Dendritic cell treated with granulocyte-macrophage colony-stimulating factor and Interleukin-4, amounts not matched to agents 40 ng/mL and 50 ng/mL, for 4 days (primary cell): ENCODE data around the gene ZNF429.
"Not testable (repeated sequence)": the region's sequence is repeated elsewhere in the genome, so short reads cannot be mapped to it uniquely, and the experiment has no call there.

ENCODE experiments used
- H3K27ac Mint-ChIP-seq: one replicate; pipeline ENCODE4 v1.8.0; 2022; ENCODE audit warnings: mild to moderate bottlenecking, mixed read lengths
- H3K27me3 Mint-ChIP-seq: one replicate; pipeline ENCODE4 v1.8.0; 2022; ENCODE audit warnings: mild to moderate bottlenecking, mixed read lengths
- H3K36me3 Mint-ChIP-seq: one replicate; pipeline ENCODE4 v1.8.0; 2022; ENCODE audit warnings: low read depth, mixed read lengths
- H3K4me1 Mint-ChIP-seq: one replicate; pipeline ENCODE4 v1.8.0; 2022; ENCODE audit warnings: low read depth, mixed read lengths
- H3K4me3 Mint-ChIP-seq: one replicate; pipeline ENCODE4 v1.8.0; 2022; ENCODE audit warnings: mild to moderate bottlenecking, moderate library complexity, mixed read lengths
- H3K9me3 Mint-ChIP-seq: one replicate; pipeline ENCODE4 v1.8.0; 2022; ENCODE audit warnings: mixed read lengths
- intact Hi-C: fragments of 100-400 bp; cut with micrococcal nuclease; formaldehyde crosslinking; loops from one replicate; pipeline ENCODE4 v1.15.0; 2022

Gene ZNF429

GRCh38 chr19:21487969-21488368 lies 17.4 kb upstream of the ZNF429 start:
- intact Hi-C loops, result no loop called here
- Mint-ChIP-seq H3K4me1 (no peaks in the 10 kb centered on the region), H3K27me3 (no peaks in the 10 kb centered on the region), H3K4me3 (no peak overlapping the region), H3K27ac (no peak overlapping the region), H3K36me3 (peaks cover 10% of the 10 kb centered on the region), H3K9me3 (peaks cover 31% of the 10 kb centered on the region)

- H3K9me3 Mint-ChIP-seq, result peaks cover 10% of the 10 kb centered on the region
- no peaks in the 10 kb centered on the region for H3K36me3 Mint-ChIP-seq
- no peak overlapping the region for H3K4me3 Mint-ChIP-seq
- intact Hi-C loops, result no loop called here
- H3K27me3 Mint-ChIP-seq, result no peaks in the 10 kb centered on the region
- no peak overlapping the region for H3K27ac Mint-ChIP-seq
- no peaks in the 10 kb centered on the region for H3K4me1 Mint-ChIP-seq
Measured at GRCh38 chr19:21491146-21491545, 14.3 kb upstream of the ZNF429 start.

DNA sequence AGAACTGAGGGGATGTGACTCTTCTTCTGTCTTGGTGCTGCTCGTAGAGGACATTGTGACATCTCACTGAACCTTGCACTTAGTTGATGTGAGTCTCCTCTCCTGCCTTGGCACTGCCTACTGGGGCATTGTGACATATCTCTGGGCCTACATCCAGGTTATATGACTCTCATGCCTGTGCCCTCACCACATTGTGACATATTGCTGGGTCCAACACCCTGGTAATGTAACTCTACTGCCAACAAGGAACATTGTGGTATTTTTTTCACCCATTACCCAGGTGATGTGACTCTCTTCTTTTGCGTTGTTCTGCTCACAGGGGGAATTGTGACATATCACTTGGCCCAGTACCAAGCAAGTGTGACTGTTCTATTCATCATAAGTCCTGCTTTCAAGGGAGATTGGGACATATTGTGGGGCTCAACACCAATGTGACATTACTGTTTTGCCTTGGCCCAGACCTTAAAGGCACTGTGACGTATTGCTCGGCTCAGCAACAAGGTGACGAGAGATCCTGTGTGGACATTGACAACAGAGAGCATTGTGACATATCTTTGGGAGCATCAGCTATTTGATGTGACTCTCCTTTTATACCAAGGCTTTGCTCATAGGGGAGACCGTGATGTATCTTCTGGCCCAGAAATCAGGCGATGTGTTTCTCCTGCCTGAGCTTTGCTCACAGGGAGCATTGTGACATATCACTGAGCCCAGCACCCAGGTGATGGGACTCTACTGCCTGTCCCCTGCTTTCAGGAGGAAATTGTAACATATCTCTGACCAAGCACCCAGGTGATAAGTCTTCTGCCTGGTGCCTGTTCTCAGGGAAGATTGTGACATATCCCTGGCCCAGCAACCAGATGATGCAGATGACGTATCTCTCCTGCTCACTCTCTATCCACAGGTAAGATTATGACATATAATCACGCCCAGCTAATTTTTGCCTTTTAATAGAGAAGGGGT lies 12.2 kb upstream of the ZNF429 start:
- H3K4me3 Mint-ChIP-seq, result no peak overlapping the region
- H3K4me1 Mint-ChIP-seq, result no peaks in the 10 kb centered on the region
- H3K36me3 Mint-ChIP-seq, result no peaks in the 10 kb centered on the region
- H3K27me3 Mint-ChIP-seq, result no peaks in the 10 kb centered on the region
- peaks cover 12% of the 10 kb centered on the region for H3K9me3 Mint-ChIP-seq
- no peak overlapping the region for H3K27ac Mint-ChIP-seq
- intact Hi-C loops, result no loop called here

DNA sequence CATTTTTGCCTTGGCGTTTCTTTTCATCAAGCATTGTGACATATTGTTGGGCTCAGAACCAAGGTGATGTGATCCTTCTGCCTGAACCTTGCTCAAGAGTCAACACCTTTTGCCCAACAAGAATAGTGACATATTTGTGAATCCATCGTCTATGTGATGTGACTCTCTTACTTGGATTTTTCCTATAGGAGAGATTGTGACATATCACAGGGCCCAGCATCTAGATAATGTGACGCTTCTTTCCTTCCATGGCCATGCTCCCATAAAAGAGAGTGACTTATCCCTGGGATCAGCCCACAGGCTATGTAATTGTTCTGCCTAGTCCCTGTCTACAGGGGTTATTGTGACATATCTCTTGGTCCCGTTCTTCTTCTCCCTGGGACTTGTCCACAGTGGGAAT lies 8.5 kb upstream of the ZNF429 start:
- H3K36me3 Mint-ChIP-seq, result no peaks in the 10 kb centered on the region
- H3K27me3 Mint-ChIP-seq, result no peaks in the 10 kb centered on the region
- H3K4me3 Mint-ChIP-seq, result no peak overlapping the region
- no peak overlapping the region for H3K27ac Mint-ChIP-seq
- H3K9me3 Mint-ChIP-seq, result peaks cover 11% of the 10 kb centered on the region
- intact Hi-C loops, result no loop called here
- H3K4me1 Mint-ChIP-seq, result no peaks in the 10 kb centered on the region

- no peaks in the 10 kb centered on the region for H3K4me1 Mint-ChIP-seq
- peaks cover 11% of the 10 kb centered on the region for H3K9me3 Mint-ChIP-seq
- no peaks in the 10 kb centered on the region for H3K36me3 Mint-ChIP-seq
- H3K27me3 Mint-ChIP-seq, result no peaks in the 10 kb centered on the region
- H3K4me3 Mint-ChIP-seq, result no peak overlapping the region
- intact Hi-C loops, result no loop called here
- no peak overlapping the region for H3K27ac Mint-ChIP-seq
Measured at GRCh38 chr19:21498651-21499050, 6.8 kb upstream of the ZNF429 start.

GRCh38 chr19:21508198-21508597 lies 2.8 kb downstream of the ZNF429 start:
- Mint-ChIP-seq H3K4me3 (no peak overlapping the region), H3K9me3 (peaks cover 24% of the 10 kb centered on the region), H3K36me3 (peaks cover 60% of the 10 kb centered on the region), H3K27ac (no peak overlapping the region), H3K4me1 (peaks cover 9% of the 10 kb centered on the region), H3K27me3 (no peaks in the 10 kb centered on the region)
- intact Hi-C loops, result no loop called here

GRCh38 chr19:21511058-21511457 lies 5.7 kb downstream of the ZNF429 start:
- peaks cover 59% of the 10 kb centered on the region for H3K36me3 Mint-ChIP-seq
- H3K27me3 Mint-ChIP-seq, H3K4me3 Mint-ChIP-seq, H3K27ac Mint-ChIP-seq, H3K4me1 Mint-ChIP-seq, intact Hi-C loops: not testable (repeated sequence)
- peaks cover 41% of the 10 kb centered on the region for H3K9me3 Mint-ChIP-seq

DNA sequence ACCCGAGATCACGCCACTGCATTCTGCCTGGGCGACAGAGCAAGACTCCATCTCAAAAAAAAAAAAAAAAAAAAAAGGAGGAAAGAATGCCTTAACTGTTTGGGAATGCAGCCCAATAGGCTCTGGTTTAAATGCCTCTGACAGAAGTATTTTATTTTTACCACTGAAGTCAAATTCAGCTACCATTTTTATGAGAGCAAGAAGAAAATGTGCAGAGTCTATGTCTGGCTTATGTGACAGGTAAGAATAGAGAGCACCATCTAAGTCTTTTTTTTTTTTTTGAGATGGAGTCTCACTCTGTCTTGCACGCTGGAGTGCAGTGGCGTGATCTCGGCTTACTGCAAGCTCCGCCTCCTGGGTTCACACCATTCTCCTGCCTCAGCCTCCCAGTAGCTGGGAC lies 7.2 kb downstream of the ZNF429 start:
- Mint-ChIP-seq H3K36me3 (peaks cover 64% of the 10 kb centered on the region), H3K9me3 (peaks cover 56% of the 10 kb centered on the region)
- intact Hi-C loops, H3K27me3 Mint-ChIP-seq, H3K4me3 Mint-ChIP-seq, H3K27ac Mint-ChIP-seq, H3K4me1 Mint-ChIP-seq: not testable (repeated sequence)

DNA sequence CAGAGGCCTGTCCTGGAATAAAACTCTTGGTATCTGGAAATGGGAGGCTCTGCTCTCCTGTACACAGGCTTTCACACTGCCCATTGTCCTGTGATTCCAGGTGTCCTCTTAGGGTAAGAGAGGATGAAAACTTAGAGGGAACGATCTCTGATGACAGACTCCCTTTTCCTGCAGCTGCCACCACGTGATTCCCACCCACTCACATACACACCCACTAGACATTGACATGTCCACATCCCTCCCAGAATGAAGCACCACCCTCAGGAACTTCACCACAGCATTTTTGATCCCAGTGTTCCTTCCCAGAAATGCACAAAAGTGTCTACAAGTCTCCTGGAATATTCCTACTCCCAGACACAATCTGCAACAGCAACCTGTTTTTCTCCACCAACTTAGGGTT lies 8.2 kb downstream of the ZNF429 start:
- Mint-ChIP-seq H3K27ac (no peak overlapping the region), H3K4me1 (no peaks in the 10 kb centered on the region), H3K36me3 (peaks cover 64% of the 10 kb centered on the region), H3K9me3 (peaks cover 67% of the 10 kb centered on the region), H3K4me3 (no peak overlapping the region), H3K27me3 (no peaks in the 10 kb centered on the region)
- intact Hi-C loops, result no loop called here

DNA sequence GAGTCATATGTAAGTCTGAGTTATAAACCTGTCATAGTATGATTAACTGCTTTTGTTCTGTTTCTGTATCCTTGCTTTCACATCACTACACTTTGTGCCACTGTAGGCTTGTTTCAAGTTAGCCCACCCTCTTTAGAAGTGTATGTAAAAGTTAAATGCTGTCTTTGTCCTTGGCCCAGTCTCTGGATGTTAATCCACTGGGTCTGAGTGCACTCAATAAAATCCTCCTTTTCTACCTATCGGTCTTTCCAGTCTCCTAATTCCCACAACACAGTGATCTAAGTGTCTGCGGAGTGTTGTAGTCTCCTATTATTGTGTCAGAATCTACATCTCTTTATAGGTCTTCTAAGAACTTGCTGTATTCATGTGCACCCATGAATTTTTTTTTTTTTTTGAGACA lies 14.1 kb downstream of the ZNF429 start:
- no peaks in the 10 kb centered on the region for H3K27me3 Mint-ChIP-seq
- no peak overlapping the region for H3K4me3 Mint-ChIP-seq
- intact Hi-C loops, result no loop called here
- peaks cover 87% of the 10 kb centered on the region for H3K36me3 Mint-ChIP-seq
- H3K9me3 Mint-ChIP-seq, result peaks cover 86% of the 10 kb centered on the region
- H3K4me1 Mint-ChIP-seq, result no peaks in the 10 kb centered on the region
- H3K27ac Mint-ChIP-seq, result no peak overlapping the region

DNA sequence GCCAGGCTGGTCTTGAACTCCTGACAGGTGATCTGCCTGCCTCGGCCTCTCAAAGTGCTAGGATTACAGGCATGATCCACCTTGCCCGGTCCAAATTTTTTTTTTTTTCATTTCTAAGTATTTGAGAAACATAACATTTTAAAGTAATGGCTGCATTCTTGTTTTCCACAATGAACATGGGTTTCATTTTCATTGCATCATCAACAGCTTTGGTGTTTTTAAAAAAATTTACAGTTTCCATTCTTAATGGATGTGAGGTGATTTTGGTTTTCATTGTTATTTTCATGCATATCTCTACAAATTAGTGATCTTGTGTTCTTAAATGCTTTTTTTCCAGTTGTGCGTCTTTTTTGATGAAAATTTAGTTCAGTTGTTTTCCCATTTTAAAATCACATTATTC lies 27.5 kb downstream of the ZNF429 start:
- intact Hi-C loops, result no loop called here
- H3K36me3 Mint-ChIP-seq, result peaks cover 99% of the 10 kb centered on the region
- peaks cover 50% of the 10 kb centered on the region for H3K9me3 Mint-ChIP-seq
- H3K27ac Mint-ChIP-seq, result no peak overlapping the region
- no peaks in the 10 kb centered on the region for H3K27me3 Mint-ChIP-seq
- no peaks in the 10 kb centered on the region for H3K4me1 Mint-ChIP-seq
- H3K4me3 Mint-ChIP-seq, result no peak overlapping the region

DNA sequence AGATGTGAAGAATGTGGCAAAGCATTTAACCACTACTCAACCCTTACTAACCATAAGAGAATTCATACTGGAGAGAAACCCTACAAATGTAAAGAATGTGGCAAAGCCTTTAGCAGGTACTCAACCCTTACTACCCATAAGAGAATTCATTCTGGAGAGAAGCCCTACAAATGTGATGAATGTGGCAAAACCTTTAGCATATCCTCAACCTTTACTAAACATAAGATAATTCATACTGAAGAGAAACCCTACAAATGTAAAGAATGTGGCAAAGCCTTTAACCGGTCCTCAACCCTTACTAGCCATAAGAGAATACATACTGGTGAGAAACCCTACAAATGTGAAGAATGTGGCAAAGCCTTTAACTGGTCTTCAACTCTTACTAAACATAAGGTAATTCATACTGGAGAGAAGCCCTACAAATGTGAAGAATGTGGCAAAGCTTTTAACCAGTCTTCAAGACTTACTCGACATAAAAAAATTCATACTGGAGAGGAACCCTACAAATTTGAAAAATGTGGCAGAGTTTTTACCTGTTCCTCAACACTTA lies 31.4 kb downstream of the ZNF429 start:
- Mint-ChIP-seq H3K36me3 (peaks cover 66% of the 10 kb centered on the region), H3K9me3 (peaks cover 42% of the 10 kb centered on the region)

GRCh38 chr19:21559444-21559843 lies 54.0 kb downstream of the ZNF429 start:
- no peaks in the 10 kb centered on the region for H3K27me3 Mint-ChIP-seq
- H3K36me3 Mint-ChIP-seq, result peaks cover 98% of the 10 kb centered on the region
- H3K9me3 Mint-ChIP-seq, result peaks cover 81% of the 10 kb centered on the region
- no peaks in the 10 kb centered on the region for H3K4me1 Mint-ChIP-seq
- no peak overlapping the region for H3K27ac Mint-ChIP-seq
- no peak overlapping the region for H3K4me3 Mint-ChIP-seq
- intact Hi-C loops, result no loop called here

More for the DNA sequence above, 31.4 kb downstream of the ZNF429 start:
- H3K4me3 Mint-ChIP-seq, H3K27ac Mint-ChIP-seq, H3K4me1 Mint-ChIP-seq, intact Hi-C loops, H3K27me3 Mint-ChIP-seq: not testable (repeated sequence)

- Mint-ChIP-seq H3K27ac (no peak overlapping the region), H3K4me3 (no peak overlapping the region), H3K4me1 (peaks cover 25% of the 10 kb centered on the region), H3K27me3 (no peaks in the 10 kb centered on the region), H3K36me3 (peaks cover 83% of the 10 kb centered on the region), H3K9me3 (peaks cover 48% of the 10 kb centered on the region)
- intact Hi-C loops, result no loop called here
Measured at GRCh38 chr19:21564406-21564805, 59.0 kb downstream of the ZNF429 start.
